B cell (primary cell): Measurements from ENCODE around the gene ANAPC2.

Source experiments
- EZH2 ChIP-seq: IDR thresholded peaks from 2 replicates; pipeline ENCODE4 v1.6.1; 2012; ENCODE audit warnings: borderline replicate concordance, low read depth, mild to moderate bottlenecking, moderate library complexity, low read length; ENCODE audit not compliant: insufficient read depth, poor library complexity, severe bottlenecking
- TF ChIP-seq, protein P1 (sequence below): fragments of 200-600 bp; IDR thresholded peaks from one replicate; pipeline ENCODE4 v1.8.0; 2022; ENCODE audit warnings: antibody characterized with exemption, mild to moderate bottlenecking

DNA sequence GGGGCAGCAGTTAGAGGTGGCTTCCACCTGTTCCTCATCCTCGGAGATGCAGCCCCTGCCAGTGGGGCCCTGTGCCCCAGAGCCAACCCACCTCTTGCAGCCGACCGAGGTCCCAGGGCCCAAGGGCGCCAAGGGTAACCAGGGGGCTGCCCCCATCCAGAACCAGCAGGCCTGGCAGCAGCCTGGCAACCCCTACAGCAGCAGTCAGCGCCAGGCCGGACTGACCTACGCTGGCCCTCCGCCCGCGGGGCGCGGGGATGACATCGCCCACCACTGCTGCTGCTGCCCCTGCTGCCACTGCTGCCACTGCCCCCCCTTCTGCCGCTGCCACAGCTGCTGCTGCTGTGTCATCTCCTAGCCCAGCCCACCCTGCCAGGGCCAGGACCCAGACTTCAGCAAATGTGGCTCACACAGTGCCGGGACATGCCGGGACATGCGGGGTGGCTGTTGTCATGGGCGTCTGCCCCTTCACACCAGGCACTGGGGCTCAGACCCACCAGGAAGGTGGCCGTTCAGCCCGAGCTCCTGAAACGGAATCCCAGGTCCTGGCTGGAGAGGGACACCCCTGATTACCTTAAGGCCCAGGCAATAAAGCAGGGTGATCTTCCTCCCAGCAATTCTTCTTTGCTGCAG lies 37.5 kb upstream of the ANAPC2 start:
- TF ChIP-seq, protein P1, sequence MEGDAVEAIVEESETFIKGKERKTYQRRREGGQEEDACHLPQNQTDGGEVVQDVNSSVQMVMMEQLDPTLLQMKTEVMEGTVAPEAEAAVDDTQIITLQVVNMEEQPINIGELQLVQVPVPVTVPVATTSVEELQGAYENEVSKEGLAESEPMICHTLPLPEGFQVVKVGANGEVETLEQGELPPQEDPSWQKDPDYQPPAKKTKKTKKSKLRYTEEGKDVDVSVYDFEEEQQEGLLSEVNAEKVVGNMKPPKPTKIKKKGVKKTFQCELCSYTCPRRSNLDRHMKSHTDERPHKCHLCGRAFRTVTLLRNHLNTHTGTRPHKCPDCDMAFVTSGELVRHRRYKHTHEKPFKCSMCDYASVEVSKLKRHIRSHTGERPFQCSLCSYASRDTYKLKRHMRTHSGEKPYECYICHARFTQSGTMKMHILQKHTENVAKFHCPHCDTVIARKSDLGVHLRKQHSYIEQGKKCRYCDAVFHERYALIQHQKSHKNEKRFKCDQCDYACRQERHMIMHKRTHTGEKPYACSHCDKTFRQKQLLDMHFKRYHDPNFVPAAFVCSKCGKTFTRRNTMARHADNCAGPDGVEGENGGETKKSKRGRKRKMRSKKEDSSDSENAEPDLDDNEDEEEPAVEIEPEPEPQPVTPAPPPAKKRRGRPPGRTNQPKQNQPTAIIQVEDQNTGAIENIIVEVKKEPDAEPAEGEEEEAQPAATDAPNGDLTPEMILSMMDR: no peak
- TF ChIP-seq EZH2: no peak
